K562 (cell line): ENCODE results near the gene TYROBP. TPM values are rescaled to one million over a fixed set of nuclear protein-coding genes. Genes with fewer than 3 reads are reported as not detected.

Source experiments
- CBFA2T3 ChIP-seq: fragments of 450-650 bp; IDR thresholded peaks from 2 replicates; pipeline ENCODE4 v1.6.1; 2017
- CEBPZ ChIP-seq: fragments of 150-350 bp; IDR thresholded peaks from 2 replicates; pipeline ENCODE4 v1.6.1; 2014; ENCODE audit warnings: low read depth, mild to moderate bottlenecking, low read length, borderline replicate concordance
- CXXC5 ChIP-seq: fragments of 250-450 bp; sonication (Bioruptor Pico); IDR thresholded peaks from 2 replicates; pipeline ENCODE4 v1.8.0; 2022; ENCODE audit warnings: inconsistent platforms, mild to moderate bottlenecking, moderate library complexity
- HDAC2 ChIP-seq: fragments of 450-650 bp; IDR thresholded peaks from 2 replicates; pipeline ENCODE4 v1.6.1; 2016; ENCODE audit warnings: mild to moderate bottlenecking
- HMGN3 ChIP-seq: IDR thresholded peaks from 2 replicates; pipeline ENCODE4 v1.6.1; 2011; ENCODE audit warnings: borderline replicate concordance, low read depth, mild to moderate bottlenecking, mixed read lengths, low read length; ENCODE audit not compliant: insufficient read length; ENCODE audit errors: extremely low read depth
- HNRNPLL ChIP-seq: fragments of 200-400 bp; formaldehyde crosslinking; IDR thresholded peaks from 2 replicates; pipeline ENCODE4 v1.6.1; 2017; ENCODE audit warnings: low read length, low read depth, mild to moderate bottlenecking; ENCODE audit not compliant: poor library complexity, severe bottlenecking
- MECOM ChIP-seq: fragments of 250-450 bp; sonication (Bioruptor Pico); IDR thresholded peaks from 2 replicates; pipeline ENCODE4 v1.8.0; 2022; ENCODE audit warnings: inconsistent platforms
- NBN ChIP-seq: fragments of 450-650 bp; IDR thresholded peaks from 2 replicates; pipeline ENCODE4 v1.6.1; 2016; ENCODE audit warnings: low read depth, mild to moderate bottlenecking
- RB1 ChIP-seq: fragments of 450-650 bp; IDR thresholded peaks from 2 replicates; pipeline ENCODE4 v1.6.1; 2017; ENCODE audit warnings: low read depth, mild to moderate bottlenecking
- RBM25 ChIP-seq: fragments of 200-400 bp; formaldehyde crosslinking; IDR thresholded peaks from 2 replicates; pipeline ENCODE4 v1.6.1; 2018; ENCODE audit warnings: low read length, low read depth, moderate library complexity; ENCODE audit not compliant: severe bottlenecking
- SMAD4 ChIP-seq: fragments of 250-450 bp; sonication (Bioruptor Pico); conservative IDR thresholded peaks from 2 replicates; pipeline ENCODE4 v1.8.0; 2021; ENCODE audit warnings: inconsistent platforms, mild to moderate bottlenecking, moderate library complexity
- ZFP36 ChIP-seq: fragments of 150-350 bp; IDR thresholded peaks from 2 replicates; pipeline ENCODE4 v1.6.1; 2018; ENCODE audit warnings: low read length, low read depth; ENCODE audit not compliant: partially characterized antibody
- ZNF551 ChIP-seq: fragments of 250-450 bp; sonication (Bioruptor Pico); IDR thresholded peaks from 2 replicates; pipeline ENCODE4 v1.5.0; 2021; ENCODE audit warnings: mild to moderate bottlenecking, moderate library complexity
- ZNF639 ChIP-seq, 2 experiments: fragments of 200-800 bp in 1 of 2; sonication (Bioruptor generic) in 1 of 2; sonication (generic) in 1 of 2; formaldehyde crosslinking in 1 of 2; IDR thresholded peaks in 1 of 2; conservative IDR thresholded peaks in 1 of 2; 2 replicates each; pipeline versions ENCODE4 v1.5.0 to v1.6.1; 2016 to 2020; ENCODE audit warnings: missing compliant biosample characterization in 1 of 2, missing genetic modification characterization in 1 of 2, missing genetic modification reagents in 1 of 2
- polyA plus RNA-seq, 8 experiments: library from polyadenylated mRNA; depleted of rRNA in 4 of 8; stranded (reverse) in 5 of 8; unstranded in 3 of 8; fragments of >200 nt; fragmentation: Nextera tagmentation in 2 of 8; fragmentation: Illumina TruSeq in 1 of 8; extraction: Ambion mirVana in 2 of 8; extraction: Trizol in 1 of 8; gene quantifications; 2 replicates each; pipeline versions ENCODE4 v1.2.1 to v1.2.3, GENCODE V29; 2011 to 2014; ENCODE audit warnings: inconsistent platforms in 1 of 8, missing spikeins in 1 of 8
- total RNA-seq, 7 experiments: library from RNA; depleted of rRNA in 6 of 7; stranded (reverse); fragments of >200 nt in 6 of 7; fragmentation: Illumina TruSeq in 2 of 7; extraction: Trizol in 2 of 7; gene quantifications; 2 replicates each; pipeline versions ENCODE4 v1.2.1 to v1.2.3, GENCODE V29; 2011 to 2021; ENCODE audit warnings: low replicate concordance in 1 of 7
- TF ChIP-seq, protein P1 (sequence below), 2 experiments: IDR thresholded peaks; 2 replicates each; pipeline ENCODE4 v1.6.1; 2012; ENCODE audit warnings: improper control_type of control experiment in 2 of 2, low read depth in 2 of 2, low read length in 2 of 2, borderline replicate concordance in 1 of 2
- TF ChIP-seq, protein P2 (sequence below): sonication (generic); formaldehyde crosslinking; IDR thresholded peaks from 2 replicates; pipeline ENCODE4 v1.9.0; 2022; ENCODE audit warnings: mild to moderate bottlenecking, missing genetic modification reagents
- TF ChIP-seq, protein P3 (sequence below), 2 experiments: IDR thresholded peaks; 2 replicates each; pipeline ENCODE4 v1.6.1; 2011; ENCODE audit warnings: borderline replicate concordance in 1 of 2, control low read depth in 1 of 2, low read depth in 1 of 2, low read length in 1 of 2, mild to moderate bottlenecking in 1 of 2, mixed read lengths in 1 of 2, moderate library complexity in 1 of 2; ENCODE audit not compliant: insufficient read depth in 1 of 2, insufficient read length in 1 of 2, poor library complexity in 1 of 2, severe bottlenecking in 1 of 2; ENCODE audit errors: extremely low read depth in 1 of 2

Gene TYROBP
- total and polyA plus RNA-seq, 9 of the 15 experiments (the other 6 are each of a cell fraction or from before 2014, with no cell fraction given), result 0.72 to 8.2 (median 2.4) TPM

DNA sequence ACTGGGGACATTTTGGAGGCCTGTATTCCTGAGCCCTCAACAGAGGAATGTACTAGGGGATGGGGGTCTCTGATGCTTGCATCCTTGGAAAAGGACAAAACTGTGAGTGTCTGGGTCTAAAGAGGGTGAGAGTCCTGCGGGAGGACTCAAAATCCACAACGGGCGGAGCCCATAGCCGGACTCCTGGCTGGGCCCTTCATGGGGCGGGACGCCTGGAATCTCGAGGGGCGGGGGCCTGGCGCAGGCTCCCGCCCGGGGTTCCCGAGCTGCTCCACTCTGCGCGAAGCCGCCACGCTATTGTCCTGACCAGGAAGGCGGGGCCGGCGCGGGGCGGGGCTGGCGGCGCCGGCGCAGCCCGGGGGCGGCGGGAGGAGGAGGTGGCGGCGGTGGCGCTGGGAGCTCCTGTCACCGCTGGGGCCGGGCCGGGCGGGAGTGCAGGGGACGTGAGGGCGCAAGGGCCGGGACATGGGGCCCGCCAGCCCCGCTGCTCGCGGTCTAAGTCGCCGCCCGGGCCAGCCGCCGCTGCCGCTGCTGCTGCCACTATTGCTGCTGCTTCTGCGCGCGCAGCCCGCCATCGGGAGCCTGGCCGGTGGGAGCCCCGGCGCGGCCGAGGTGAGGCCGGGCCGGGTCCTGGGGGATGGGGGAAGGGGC is 39.8 kb downstream of the TYROBP start, which contains the start of gene APLP1 (continued):
- TF ChIP-seq RB1, result peak; percentile 50; the same call in 1 of the 2 replicates
- TF ChIP-seq RBM25, result no peak
- 0 out of 2 replicates have a peak, but pooled peaks have one; percentile 31 for TF ChIP-seq SMAD4 (CRISPR knock-in tag)
- TF ChIP-seq CXXC5 (CRISPR knock-in tag), result peak; percentile 74
- TF ChIP-seq, protein P1, sequence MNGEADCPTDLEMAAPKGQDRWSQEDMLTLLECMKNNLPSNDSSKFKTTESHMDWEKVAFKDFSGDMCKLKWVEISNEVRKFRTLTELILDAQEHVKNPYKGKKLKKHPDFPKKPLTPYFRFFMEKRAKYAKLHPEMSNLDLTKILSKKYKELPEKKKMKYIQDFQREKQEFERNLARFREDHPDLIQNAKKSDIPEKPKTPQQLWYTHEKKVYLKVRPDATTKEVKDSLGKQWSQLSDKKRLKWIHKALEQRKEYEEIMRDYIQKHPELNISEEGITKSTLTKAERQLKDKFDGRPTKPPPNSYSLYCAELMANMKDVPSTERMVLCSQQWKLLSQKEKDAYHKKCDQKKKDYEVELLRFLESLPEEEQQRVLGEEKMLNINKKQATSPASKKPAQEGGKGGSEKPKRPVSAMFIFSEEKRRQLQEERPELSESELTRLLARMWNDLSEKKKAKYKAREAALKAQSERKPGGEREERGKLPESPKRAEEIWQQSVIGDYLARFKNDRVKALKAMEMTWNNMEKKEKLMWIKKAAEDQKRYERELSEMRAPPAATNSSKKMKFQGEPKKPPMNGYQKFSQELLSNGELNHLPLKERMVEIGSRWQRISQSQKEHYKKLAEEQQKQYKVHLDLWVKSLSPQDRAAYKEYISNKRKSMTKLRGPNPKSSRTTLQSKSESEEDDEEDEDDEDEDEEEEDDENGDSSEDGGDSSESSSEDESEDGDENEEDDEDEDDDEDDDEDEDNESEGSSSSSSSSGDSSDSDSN (IDR thresholded peaks at IDR 0.05; ENCODE audit: borderline replicate concordance in 1 of 2, low read depth in 2 of 2, low read length in 2 of 2), result 0 out of 4 replicates have a peak, but pooled peaks of 1 of the 2 experiments have one; percentile 53
- no peak for TF ChIP-seq HDAC2
- TF ChIP-seq, protein P2, sequence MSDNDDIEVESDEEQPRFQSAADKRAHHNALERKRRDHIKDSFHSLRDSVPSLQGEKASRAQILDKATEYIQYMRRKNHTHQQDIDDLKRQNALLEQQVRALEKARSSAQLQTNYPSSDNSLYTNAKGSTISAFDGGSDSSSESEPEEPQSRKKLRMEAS, result peak; percentile 46
- TF ChIP-seq ZNF639 (CRISPR knock-in tag; conservative IDR thresholded peaks at IDR 0.05 in 1 of 2, IDR thresholded peaks at IDR 0.05 in 1 of 2), result peak in 1 of 2 experiments; percentile 45; a peak in 1 of 4 replicates
- peak; percentile 18 for TF ChIP-seq ZFP36
- TF ChIP-seq, protein P3, sequence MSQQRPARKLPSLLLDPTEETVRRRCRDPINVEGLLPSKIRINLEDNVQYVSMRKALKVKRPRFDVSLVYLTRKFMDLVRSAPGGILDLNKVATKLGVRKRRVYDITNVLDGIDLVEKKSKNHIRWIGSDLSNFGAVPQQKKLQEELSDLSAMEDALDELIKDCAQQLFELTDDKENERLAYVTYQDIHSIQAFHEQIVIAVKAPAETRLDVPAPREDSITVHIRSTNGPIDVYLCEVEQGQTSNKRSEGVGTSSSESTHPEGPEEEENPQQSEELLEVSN (IDR thresholded peaks at IDR 0.05; ENCODE audit: borderline replicate concordance in 1 of 2, extremely low read depth in 1 of 2, insufficient read depth in 1 of 2, insufficient read length in 1 of 2, low read depth in 1 of 2, low read length in 1 of 2, poor library complexity in 1 of 2, severe bottlenecking in 1 of 2), result peak in 1 of 2 experiments; percentile 81
- TF ChIP-seq CBFA2T3, result no peak
- peak; percentile 29 for TF ChIP-seq HNRNPLL
- TF ChIP-seq NBN, result no peak
- TF ChIP-seq HMGN3, result peak; percentile 59
- no peak for TF ChIP-seq MECOM
- TF ChIP-seq ZNF551 (CRISPR knock-in tag), result no peak
- TF ChIP-seq CEBPZ, result no peak
